ENCODE results near the gene C6orf136.
"Not testable (repeated sequence)": the region's sequence is repeated elsewhere in the genome, so short reads cannot be mapped to it uniquely, and the experiment has no call there.

C6orf136 gene

DNA sequence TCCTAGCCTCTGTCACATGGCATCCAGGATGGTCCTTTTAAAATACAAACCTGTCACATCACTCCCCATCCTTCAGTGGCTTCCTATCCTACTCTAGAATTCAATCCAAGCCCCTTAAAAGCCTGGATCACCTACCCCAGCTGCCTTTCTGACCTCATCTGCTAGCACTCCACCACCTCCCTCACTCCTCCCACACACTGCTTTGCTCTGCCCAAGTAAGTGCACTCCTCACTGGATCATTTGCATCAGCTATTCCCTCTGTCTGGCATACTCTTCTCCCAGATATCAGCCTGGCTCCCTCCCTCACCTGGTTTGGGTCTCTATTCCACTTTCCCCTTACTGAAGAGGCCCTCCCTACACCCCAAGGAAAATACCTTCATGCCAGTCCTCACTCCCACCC, 10.5 kb downstream of the C6orf136 start:
- DNase-seq (ENCODE audit: low spot score) = no peak
- FAIRE-seq = no peak

DNA sequence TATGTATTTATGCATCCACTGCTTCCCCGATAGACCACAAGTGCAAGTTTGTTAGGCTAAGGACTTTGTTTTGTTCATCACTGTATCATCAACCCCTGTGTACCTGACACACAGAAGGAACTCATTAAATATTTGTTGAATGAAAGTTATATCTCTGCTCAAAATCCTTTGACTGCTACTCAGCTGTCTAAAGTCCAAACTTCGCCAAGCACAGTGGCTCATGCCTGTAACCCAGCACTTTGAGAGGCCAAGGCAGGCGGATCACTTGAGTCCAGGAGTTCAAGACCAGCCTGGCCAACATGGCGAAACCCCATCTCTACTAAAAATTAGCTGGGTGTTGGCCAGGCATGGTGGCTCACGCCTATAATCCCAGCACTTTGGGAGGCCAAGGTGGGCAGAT, 11.0 kb downstream of the C6orf136 start:
- DNase-seq (ENCODE audit: low spot score); FAIRE-seq: not testable (repeated sequence)

DNA sequence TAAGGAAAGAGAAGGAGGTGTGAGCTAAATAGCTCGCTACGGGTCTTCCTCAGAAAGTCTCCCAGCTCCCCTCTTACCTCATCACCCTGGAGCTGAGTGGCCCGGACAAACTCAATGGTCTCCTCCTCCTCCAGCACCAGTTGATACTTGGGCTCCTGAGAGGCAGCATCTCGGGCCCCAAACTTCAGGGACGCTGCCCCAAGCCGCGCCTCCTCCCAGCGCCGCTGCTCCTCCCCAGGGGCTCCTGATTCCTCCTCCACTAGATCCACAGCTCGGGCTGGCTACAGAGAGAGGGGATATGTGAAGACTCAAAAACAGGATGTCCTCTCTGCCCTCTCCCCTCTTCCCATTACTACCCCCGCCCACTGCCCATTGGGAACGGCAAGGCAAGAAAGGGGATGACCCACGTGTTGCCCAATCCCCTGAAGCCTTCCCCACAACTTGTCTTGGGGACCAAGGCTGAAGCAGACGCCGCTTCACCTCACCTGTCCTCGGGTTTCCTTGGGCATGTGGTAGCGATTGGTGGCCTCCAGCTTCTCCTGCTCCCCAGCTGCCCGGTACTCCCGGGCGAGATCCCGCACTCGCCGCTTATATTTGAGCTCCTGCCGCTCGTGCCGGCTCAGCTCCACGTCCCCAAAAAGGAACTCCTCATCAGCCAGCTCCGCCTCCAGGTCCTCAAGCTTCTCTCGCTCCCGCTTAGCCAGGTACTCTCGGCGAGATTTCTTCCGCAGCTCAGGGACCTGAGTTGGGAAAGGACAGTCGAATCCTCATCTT, 18.2 kb downstream of the C6orf136 start:
- FAIRE-seq (no peak), DNase-seq (ENCODE audit: low spot score) (no peak)

DNA sequence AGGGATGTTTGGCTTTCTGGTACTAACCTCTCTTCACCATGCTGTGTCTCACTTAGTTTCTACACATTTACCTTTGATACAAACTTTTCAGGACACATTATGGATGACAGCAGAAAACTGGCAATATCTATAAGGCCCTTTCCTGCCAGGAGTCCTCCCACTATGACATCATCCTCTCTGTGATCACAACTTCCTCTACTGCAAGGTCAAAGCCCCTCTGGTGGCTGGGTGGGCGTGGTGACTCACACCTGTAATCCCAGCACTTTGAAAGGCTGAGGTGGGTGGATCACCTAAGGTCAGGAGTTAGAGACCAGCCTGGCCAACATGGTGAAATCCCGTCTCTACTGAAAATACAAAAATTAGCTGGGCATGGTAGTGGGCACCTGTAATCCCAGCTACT, 19.4 kb downstream of the C6orf136 start:
- FAIRE-seq; DNase-seq (ENCODE audit: low spot score): not testable (repeated sequence)

DNA sequence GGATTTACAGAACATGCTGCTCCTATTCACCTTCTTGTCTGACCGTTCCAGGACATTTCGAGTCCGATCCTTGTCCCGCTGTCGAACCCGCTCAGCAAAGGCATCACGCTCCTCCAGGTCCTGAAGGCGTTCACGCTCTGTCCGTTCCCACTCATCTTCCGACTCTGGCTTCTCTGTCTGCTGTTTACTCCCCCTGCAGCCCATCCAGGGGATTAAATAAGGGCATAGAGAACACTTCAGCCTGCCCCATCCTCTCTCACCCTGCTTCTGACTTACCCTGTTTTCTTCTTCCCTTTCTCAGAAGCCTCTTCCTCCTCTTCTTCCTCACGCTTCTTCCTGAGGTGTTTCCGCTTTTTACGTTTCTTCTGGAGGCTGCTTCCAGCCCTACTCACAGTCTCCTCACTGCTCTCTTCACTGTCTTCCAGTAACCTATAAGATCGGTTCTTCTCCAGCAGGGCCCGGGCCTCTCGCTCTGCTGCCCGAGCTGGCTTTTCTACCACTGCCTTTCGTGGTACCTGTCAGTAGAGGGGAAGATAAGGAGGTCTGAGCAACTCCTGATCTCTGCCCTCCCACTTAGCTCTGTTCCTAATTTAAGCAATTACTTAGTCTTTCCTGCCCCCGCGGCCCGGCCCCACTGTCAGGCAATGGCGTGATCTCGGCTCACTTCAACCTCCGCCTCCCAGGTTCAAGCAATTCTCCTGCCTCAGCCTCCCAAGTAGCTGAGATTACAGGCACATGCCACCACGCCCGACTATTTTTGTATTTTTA, 24.0 kb downstream of the C6orf136 start:
- DNase-seq (ENCODE audit: low spot score) (no peak), FAIRE-seq (no peak)

DNA sequence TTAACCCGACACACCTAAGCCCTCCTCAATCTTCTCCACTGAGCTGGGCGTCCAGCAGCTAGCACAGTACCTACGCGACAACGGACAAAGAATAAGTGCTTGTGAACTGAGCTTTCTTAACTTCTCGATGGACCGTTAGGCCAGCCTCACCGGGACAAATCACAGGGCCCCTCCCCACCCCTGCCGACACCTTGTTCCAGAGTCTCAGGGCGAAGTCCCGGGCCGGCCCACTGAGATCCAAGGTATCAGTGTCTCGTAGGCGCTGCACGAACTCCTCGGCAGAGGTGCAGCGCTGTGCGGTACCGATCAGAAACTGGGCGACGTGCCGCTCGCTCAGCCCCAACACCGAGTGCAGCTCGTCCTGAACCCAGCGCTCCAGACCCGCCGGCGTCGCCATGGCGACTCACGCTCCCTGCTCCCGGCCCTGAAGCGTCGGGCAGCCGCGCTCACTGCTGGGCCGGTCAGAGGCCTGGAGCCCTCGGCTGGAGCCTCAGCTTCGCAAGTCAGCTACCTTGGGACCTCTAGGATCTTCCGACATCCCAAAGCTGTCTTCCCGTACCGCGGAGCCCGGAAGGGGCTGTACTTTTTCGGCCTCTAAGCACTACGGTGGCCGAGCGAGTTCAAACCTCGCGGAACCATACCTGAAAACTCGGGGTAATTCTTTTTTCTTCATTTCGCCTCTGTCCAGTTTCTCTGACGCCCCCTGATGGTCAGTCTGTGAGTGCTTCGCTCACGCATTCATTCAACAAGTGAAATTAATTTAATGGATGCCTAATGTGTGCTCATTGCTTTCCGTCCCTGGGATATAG, 25.7 kb downstream of the C6orf136 start, which contains the start of gene DHX16:
TSS of gene DHX16 (minus strand) at position 562 of the 809 bp plus-strand sequence. CDS start at position 397, 165 bp downstream.
- DNase-seq (ENCODE audit: low spot score) (peak; percentile 92), FAIRE-seq (peak; percentile 85)

DNA sequence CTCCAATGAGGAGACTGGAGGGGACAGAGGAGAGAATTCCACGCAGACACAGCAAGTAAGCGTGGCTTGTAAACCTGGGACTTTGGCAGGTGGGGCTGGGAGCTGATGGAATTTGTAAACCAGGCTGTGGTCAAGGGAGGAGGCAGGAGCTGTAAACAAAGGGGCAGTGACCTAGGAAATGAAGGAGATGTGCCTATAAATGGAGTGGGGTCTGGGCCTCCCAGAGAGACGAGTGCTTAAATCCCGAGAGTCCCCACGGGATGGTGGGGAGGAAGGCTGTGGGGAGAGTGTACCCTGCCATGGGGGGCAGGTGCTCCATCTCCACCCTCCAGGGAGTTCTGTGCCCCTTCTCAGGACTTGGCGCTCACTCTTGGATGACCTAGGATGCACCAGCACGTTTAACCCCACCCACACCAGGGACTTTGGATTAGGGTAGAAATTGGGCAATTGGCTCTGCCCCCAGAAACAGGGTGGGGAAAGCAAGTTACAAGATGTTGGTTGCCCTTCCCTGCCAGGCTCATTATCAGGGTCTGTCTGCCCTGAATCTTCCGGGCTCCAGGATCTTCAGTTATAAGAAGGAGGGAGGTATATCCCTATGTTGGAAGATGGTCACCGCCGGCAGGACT, 29.8 kb downstream of the C6orf136 start:
- DNase-seq (ENCODE audit: low spot score) (no peak), FAIRE-seq (no peak)

DNA sequence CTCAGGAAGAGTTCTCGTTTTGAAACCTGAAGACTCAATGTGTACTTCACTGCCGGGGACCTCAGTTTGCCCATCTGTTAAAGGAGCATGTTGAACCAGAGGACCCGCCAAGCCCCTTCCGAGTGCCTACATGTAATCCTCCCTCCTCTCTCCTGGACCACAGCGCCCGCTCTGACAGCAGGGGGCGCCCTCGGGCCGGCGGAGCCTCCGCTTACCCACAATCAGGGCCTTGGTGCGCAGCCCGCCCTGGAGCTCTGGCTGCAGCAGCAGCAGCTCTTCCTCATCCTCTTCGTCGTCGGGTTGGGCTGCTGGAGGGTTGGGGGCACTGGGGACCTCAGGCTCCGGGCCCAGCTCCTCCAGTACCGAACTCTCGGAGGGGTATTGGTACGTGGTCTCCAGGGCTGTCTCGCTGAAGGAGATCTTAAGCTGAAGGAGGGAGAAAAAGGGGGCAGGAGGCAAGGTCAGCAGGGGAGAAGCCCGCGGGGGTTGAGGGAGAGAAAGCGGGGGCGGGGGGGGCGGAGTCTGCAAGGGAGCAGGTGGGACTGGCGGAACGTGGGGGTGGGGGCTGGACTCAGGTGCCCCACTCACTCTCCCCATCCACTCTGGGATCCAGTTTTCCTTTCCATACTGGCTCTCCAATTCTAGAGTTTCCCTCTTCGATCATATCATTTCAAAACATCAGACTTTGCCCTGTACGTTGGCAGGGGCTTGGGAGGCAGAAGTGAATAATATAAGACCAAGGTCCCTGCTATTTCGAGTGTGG, 32.2 kb downstream of the C6orf136 start:
- DNase-seq (ENCODE audit: low spot score) (peak; percentile 37), FAIRE-seq (no peak)

DNA sequence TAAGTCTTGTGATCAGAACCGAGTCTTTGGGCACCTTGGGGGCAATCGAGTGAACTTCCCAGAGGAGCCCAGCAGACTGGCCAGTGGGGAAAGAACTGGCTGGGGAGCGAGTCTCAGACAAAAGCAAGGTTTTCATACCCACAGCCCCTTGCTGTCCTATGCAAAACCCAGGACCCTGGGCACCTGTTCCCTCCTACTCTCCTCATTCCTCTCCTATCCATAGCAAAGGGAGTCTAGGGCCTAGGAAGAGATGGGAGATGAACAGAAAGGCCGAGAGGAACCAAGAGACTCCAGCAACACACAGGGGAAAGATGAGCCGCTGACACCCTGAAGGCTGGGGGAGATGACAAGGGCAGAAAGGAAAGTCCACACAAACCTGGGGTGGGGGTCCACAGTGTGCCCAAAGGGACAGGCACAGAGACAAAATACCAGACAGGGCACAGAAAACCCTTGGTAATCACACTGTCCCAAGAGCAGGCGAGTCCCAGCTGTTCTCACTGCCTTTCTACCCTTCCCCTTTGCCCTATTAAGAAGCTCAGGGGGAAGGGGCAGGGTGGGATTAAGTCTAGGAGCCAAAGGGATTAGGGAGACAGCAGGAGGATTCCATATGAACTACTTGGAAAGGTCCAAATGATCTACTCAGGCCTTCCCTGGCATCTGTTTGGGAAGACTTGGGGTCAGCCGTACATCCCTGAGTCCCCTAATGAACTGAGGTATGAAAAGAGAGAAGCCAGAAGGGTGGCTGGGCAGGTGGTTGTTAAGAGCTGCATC, 33.0 kb downstream of the C6orf136 start:
- no peak for DNase-seq (ENCODE audit: low spot score)

DNA sequence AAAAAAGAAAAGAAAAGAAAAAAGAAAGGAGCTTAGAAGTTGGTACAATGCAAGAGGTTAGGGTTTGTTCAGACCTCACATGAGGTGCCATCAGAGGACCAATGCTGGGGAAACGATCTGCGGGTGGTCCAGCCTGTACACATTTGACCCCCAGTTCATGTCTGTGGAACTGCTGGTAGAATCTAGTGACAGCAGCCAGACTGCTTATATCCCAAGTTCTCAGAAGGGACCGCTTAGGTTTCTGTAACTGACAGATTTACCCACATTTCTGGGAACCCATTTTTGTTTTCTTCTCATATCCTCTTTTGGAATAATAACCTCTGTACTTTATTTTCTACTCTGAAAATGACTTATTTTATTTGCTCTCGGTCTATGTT, 34.8 kb downstream of the C6orf136 start:
- FAIRE-seq = no peak
- DNase-seq (ENCODE audit: low spot score) = no peak

More for the DNA sequence above, 33.0 kb downstream of the C6orf136 start:
- no peak for FAIRE-seq

DNA sequence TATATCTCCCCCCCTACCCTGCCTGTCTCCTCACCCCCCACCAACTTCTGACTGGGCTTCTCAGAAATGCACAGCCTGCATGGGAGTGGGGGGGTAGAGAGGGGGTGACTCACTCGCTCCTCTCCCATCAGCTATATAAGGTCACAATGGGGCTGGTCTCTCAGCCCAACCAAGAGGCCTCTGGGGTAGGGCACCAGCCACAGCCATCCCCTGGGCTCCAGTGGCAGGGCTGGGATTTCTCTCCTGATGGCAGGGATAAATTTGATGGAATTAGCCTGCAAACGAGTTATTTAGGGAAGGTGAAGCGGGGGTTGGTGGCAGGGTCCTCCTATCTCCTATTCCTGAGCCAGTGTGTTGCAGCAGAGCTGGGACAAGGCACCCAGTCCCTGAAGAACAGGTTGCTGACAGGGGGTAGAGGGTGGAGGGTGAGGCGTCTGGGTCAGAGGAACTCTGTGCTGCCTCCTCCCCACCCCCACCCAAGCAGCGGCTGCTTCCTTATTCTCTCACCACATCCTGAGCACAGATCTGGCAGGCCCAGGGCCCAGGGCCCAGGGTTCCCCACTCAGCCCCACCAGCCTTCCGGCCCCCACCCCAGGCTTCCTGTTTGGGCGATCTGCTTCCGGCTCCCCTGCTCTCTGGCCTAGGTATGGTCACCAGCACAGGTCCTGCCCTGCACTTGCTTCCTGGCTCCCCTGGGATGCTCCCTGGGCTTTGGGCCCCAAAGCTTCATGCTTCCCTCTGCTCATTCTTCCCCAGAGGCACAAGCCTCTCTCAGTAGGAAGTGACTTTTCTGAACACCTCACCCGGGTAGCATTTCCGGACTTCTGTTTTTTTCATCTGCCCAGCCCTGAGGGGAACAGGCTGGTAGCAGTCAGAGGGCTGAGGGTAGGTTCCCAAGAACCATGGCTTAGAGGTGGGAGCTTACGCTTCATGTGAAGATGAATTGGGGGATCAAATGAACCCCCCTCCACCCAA, 35.5 kb downstream of the C6orf136 start:
- peak; percentile 79 for DNase-seq (ENCODE audit: low spot score)
- peak; percentile 58 for FAIRE-seq

DNA sequence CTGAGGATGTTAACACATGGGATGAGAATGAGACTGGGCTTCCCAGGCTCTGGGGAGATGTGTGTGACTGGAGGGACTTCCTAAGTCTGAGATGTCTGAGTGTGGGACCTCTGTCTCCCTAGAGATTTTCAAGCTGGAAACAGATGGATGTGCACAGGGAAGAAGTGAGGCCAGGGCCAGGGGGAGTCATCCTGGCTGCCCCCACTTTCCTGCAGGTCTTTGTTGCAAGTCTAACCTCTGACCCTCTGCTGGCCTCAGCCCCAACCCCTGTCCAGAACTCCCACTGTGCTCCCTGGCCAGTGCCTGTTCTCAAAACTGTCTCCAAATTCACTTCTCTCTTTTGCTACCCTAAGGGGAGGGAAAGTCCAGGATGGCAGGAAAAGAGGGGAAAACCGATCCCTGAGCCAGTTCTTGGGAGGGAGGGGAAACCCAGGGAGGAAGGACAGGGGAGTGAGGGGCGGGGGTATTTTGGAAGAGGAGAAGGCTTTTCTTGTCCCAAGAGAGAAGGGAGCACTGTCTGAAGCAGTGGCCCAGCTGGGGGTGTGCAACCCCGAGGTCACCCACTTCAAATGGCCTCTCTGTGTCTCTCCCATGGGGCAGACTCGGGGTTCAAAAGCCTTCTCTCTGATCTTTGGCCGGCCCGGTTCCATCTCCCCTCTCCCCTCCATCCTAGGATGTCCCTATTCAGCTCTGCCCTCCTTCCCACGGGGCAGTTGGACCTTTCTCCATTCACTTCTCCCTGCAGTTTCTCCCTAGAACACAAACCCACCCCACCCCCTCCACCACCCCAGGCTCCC, 36.4 kb downstream of the C6orf136 start:
- DNase-seq (ENCODE audit: low spot score) (peak; percentile 31), FAIRE-seq (no peak)

DNA sequence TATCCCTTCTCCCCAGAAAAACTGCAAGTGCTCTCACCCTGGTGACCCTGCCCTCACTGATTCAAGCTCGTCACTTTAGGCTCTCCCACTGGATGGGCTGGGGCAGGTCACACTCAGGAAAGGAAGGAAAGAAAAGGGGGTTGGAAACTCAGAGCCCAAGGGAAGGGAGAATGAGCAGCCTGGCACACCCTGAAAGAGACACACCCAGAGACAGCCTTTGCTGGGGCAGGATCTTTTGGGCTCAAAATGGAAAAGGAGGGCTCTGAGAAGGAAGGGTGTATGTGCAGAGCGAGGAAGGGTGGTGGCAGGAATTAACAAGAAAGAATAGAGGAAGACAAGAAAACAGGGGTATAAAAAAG, 37.0 kb downstream of the C6orf136 start:
- FAIRE-seq (no peak), DNase-seq (ENCODE audit: low spot score) (no peak)

DNA sequence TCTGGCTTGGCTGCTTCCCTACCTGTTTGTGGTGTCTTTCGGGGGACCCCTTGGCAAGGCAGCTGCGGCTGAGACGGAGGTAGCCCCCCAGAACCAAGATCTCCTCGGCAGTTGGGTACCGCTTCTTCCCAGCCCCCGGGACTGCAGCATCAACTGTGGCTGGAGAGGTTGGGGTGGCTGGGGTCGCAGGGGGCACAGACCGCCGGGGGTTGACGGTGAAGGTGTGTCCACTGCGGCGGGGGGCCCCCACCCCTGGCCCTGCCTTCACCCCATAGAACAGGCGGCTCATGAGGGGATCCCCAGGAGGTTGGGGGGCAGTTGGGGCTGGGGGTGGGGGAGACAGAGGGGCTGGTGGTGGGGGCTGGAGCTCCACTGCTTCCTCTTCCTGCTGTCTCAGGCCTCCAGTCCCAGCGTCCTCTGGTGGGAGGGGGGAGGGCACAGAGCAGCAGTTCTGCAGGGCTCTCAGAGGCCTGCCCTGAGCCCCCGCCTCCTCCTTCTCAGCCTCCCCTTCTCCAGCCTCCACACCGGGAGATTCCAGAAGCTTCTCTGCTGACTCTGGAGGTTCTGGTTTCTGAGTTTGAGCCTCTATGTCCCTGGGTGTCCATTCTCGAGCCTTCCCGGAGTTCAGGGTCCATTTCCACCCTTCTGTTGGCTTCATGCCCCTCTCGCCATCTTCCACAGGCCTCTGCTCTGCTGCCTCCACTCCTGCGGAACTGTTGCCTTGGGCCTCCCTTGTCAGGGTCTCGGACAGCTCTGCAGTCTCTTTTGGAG, 37.6 kb downstream of the C6orf136 start:
- FAIRE-seq (no peak), DNase-seq (ENCODE audit: low spot score) (peak; percentile 29)

DNA sequence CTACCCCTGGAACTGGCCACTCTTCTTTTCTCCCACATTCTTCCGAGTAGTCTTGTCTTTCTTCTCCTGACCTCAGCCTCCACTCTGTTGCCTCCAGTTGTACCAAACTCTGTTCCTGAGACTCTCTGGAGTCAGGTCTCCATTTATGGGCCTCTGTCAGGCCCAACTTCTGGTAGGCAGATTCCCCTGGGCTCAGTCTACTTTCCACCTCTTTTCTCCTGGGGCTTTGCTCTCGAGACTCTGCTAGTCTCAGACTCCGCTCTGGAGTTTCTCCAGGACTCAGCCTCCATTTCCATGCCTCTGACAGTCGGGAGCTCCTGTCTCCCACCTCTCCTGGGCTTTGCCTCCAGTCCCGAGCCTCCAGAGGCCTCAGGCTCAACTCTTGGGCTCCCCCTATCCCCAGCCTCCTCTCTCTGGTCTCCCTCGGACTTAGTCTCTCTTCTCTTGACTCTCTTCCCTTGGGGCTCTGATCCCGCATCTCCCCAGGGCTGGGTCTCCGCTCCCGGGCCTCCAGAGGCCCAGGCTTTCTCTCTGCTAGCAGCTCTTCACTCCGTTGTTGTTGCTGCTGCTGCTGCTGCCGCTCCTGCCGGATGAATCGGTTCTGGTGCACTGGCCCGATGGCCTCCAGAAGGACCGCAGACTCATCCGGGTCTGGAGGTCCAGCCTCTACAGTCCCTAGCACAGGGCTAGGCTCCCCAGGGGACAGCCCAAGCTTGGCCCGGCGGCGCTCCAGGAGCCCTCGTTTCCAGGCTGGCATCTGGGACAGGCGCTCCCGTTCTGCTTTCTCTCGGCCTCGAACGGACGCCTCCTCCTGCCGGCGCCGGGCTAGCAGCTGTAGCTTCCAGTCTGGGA, 38.5 kb downstream of the C6orf136 start:
- DNase-seq (ENCODE audit: low spot score) (peak; percentile 23), FAIRE-seq (no peak)
